Mesothelial cell of epicardium (in vitro differentiated cells): ENCODE data around the gene MLPH. TPM values are rescaled to one million over a fixed set of nuclear protein-coding genes. Genes with fewer than 3 reads are reported as not detected.

Experiments
- DNase-seq, 2 experiments: peaks; one replicate each; pipeline ENCODE4 v3.0.0; 2021; ENCODE audit warnings: low spot score in 2 of 2; ENCODE audit not compliant: unreplicated experiment in 2 of 2
- H3K27ac Mint-ChIP-seq: 2 replicates; pipeline ENCODE4 v1.8.0; 2021; ENCODE audit warnings: mixed read lengths
- H3K27me3 Mint-ChIP-seq: 2 replicates; pipeline ENCODE4 v1.8.0; 2021; ENCODE audit warnings: low read depth, mixed read lengths
- H3K36me3 Mint-ChIP-seq: 2 replicates; pipeline ENCODE4 v1.8.0; 2021; ENCODE audit warnings: mixed read lengths
- H3K4me1 Mint-ChIP-seq: 2 replicates; pipeline ENCODE4 v1.8.0; 2021; ENCODE audit warnings: mixed read lengths
- H3K4me3 Mint-ChIP-seq: 2 replicates; pipeline ENCODE4 v1.8.0; 2021; ENCODE audit warnings: mild to moderate bottlenecking, moderate library complexity, mixed read lengths
- H3K9me3 Mint-ChIP-seq: 2 replicates; pipeline ENCODE4 v1.8.0; 2021; ENCODE audit warnings: mixed read lengths
- CTCF ChIP-seq: fragments of 200-600 bp; sonication (generic); IDR thresholded peaks from one replicate; pipeline ENCODE4 v1.5.0; 2021; ENCODE audit warnings: antibody characterized with exemption; ENCODE audit not compliant: unreplicated experiment
- total RNA-seq: library from RNA; stranded (reverse); gene quantifications from 3 replicates; pipeline ENCODE4 v1.2.1, GENCODE V29; 2021

Gene MLPH
- total RNA-seq, 1 donor from 2014 or later: 6.1 TPM

- Mint-ChIP-seq H3K9me3 (no peaks in the 10 kb centered on the region), H3K4me1 (peaks cover 6% of the 10 kb centered on the region), H3K36me3 (no peaks in the 10 kb centered on the region), H3K27ac (no peak overlapping the region), H3K4me3 (no peak overlapping the region), H3K27me3 (peaks cover 53% of the 10 kb centered on the region)
- no peak for TF ChIP-seq CTCF
- no peak for DNase-seq
Measured at GRCh38 chr2:237480988-237481525, 6.0 kb upstream of the MLPH start.

GRCh38 chr2:237482485-237482884, 4.6 kb upstream of the MLPH start:
- H3K36me3 Mint-ChIP-seq: no peaks in the 10 kb centered on the region
- H3K27ac Mint-ChIP-seq: no peak overlapping the region
- H3K4me1 Mint-ChIP-seq: peaks cover 13% of the 10 kb centered on the region
- no peaks in the 10 kb centered on the region for H3K9me3 Mint-ChIP-seq
- peaks cover 55% of the 10 kb centered on the region for H3K27me3 Mint-ChIP-seq
- no peak for DNase-seq
- no peak overlapping the region for H3K4me3 Mint-ChIP-seq
- no peak for TF ChIP-seq CTCF

- no peaks in the 10 kb centered on the region for H3K9me3 Mint-ChIP-seq
- peaks cover 13% of the 10 kb centered on the region for H3K4me1 Mint-ChIP-seq
- no peaks in the 10 kb centered on the region for H3K36me3 Mint-ChIP-seq
- DNase-seq: no peak
- H3K4me3 Mint-ChIP-seq: no peak overlapping the region
- peaks cover 57% of the 10 kb centered on the region for H3K27me3 Mint-ChIP-seq
- H3K27ac Mint-ChIP-seq: no peak overlapping the region
- no peak for TF ChIP-seq CTCF
Measured at GRCh38 chr2:237483018-237483731, 3.9 kb upstream of the MLPH start.

GRCh38 chr2:237485304-237485703, 1.7 kb upstream of the MLPH start:
- peaks cover under 1% of the 10 kb centered on the region for H3K36me3 Mint-ChIP-seq
- H3K27me3 Mint-ChIP-seq: peaks cover 50% of the 10 kb centered on the region

GRCh38 chr2:237485844-237486243, 1.2 kb upstream of the MLPH start:
- peak overlapping the region; percentile 69 for H3K4me3 Mint-ChIP-seq
- TF ChIP-seq CTCF: no peak
- DNase-seq: no peak
- no peak overlapping the region for H3K27ac Mint-ChIP-seq
- peaks cover 48% of the 10 kb centered on the region for H3K27me3 Mint-ChIP-seq
- H3K9me3 Mint-ChIP-seq: peaks cover 5% of the 10 kb centered on the region
- peaks cover 29% of the 10 kb centered on the region for H3K4me1 Mint-ChIP-seq
- H3K36me3 Mint-ChIP-seq: peaks cover 6% of the 10 kb centered on the region

More at GRCh38 chr2:237485304-237485703, 1.7 kb upstream of the MLPH start:
- Mint-ChIP-seq H3K9me3 (no peaks in the 10 kb centered on the region), H3K4me1 (peaks cover 23% of the 10 kb centered on the region), H3K4me3 (no peak overlapping the region), H3K27ac (no peak overlapping the region)
- DNase-seq: no peak
- TF ChIP-seq CTCF: no peak
